GM19467 (cell line): ENCODE results near the gene SLC6A19.
"Not testable (repeated sequence)": the region's sequence is repeated elsewhere in the genome, so short reads cannot be mapped to it uniquely, and the experiment has no call there.

Experiments
- ATAC-seq: cut with Tn5 transposase; IDR thresholded peaks from one replicate; pipeline ENCODE4 v1.9.1; 2021; ENCODE audit warnings: mild to moderate bottlenecking, moderate library complexity; ENCODE audit not compliant: unreplicated experiment

SLC6A19 gene

DNA sequence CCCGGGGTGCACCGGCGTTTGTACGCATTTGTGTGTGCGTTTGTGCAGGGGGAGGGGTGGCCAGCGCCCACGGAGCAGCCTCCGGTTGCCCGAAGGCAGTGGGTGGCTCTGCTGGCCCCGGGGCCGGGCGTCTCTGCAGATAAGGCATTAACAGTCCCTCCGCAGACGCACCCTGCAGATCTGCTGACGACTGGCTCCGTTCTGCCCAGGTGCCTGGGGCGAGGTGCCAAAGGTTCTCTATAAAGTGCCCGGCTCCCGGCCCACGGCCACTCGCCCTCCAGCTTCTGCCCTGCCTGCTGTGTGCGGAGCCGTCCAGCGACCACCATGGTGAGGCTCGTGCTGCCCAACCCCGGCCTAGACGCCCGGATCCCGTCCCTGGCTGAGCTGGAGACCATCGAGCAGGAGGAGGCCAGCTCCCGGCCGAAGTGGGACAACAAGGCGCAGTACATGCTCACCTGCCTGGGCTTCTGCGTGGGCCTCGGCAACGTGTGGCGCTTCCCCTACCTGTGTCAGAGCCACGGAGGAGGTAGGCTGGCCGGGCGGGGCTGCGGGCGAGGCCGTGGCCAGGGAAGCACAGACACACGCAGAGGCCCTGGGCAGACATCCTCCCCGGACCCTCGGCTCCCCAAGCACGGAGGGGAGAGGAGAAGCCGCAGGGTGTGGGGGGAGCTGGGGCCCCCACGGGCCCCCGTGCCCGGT lies at the start of gene SLC6A19:
SLC6A19 (plus strand) TSS at position 269 of the 699 bp plus-strand sequence; CDS start at position 325, 56 bp downstream.
- ATAC-seq, result no peak

GRCh38 chr5:1152156-1152555 lies 49.2 kb upstream of the SLC6A19 start:
- no peak for ATAC-seq

GRCh38 chr5:1152771-1153282 lies 48.6 kb upstream of the SLC6A19 start:
- ATAC-seq, result no peak

DNA sequence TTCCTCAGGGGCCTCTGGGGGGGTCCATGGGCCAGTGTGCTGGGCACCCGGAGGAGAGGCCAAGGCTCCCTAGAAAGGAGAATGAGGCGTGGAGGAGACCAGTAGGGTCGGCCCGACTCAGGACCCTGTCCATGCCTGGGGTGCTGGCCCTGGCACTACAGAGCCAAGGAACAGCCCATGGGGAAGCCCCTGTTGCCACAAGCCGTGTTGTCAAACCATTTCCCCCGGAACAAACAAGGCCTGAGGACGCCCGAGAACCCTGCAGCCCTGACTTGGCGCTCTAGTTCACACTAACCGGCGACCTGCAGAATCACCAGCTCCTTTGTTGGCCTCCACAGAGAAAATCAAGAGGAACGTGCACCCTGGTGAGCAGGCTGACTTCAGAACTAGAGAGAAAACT lies 48.0 kb upstream of the SLC6A19 start:
- no peak for ATAC-seq

DNA sequence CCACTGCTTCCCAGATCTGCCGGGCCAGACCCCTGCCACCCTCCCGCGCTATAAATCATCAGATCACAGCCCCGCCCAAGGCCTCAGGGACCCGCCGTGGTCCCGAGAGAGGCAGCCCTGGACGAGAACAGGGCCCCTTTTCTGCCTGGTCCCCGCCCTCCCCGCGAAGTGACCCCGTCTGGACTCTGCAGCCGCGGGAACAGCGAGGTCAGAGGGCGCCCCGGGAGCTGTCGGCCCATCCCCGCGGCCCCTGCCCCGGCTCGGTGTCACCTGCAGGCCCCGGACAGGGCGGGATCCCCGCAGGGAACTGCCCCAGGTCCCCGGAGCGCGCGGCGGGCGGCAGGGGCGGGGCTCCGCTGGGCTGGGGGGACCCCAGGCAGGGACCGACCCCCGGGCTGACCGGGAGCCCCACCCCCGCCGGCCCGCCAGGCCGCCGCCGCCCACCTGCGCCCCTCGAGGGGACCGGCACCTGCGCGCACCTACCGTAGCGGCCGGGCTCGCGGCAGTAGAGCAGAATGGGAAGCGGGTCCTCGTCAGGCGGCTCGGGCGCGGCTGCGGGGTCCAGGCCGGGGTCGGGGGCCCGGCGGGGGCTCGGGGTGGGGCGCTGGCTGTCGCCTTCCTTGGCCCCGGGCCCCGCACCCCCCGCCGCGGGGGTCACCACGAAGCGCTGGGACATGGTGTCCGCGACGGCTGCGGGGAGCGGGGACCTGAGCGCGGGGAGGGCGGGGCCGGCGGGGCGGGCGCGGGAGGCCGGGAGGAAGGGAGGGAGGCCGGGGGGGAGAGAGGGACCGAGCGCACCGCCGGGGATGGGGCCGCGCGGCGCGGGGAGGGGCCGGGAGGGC lies 46.0 kb upstream of the SLC6A19 start:
- ATAC-seq, result no peak

DNA sequence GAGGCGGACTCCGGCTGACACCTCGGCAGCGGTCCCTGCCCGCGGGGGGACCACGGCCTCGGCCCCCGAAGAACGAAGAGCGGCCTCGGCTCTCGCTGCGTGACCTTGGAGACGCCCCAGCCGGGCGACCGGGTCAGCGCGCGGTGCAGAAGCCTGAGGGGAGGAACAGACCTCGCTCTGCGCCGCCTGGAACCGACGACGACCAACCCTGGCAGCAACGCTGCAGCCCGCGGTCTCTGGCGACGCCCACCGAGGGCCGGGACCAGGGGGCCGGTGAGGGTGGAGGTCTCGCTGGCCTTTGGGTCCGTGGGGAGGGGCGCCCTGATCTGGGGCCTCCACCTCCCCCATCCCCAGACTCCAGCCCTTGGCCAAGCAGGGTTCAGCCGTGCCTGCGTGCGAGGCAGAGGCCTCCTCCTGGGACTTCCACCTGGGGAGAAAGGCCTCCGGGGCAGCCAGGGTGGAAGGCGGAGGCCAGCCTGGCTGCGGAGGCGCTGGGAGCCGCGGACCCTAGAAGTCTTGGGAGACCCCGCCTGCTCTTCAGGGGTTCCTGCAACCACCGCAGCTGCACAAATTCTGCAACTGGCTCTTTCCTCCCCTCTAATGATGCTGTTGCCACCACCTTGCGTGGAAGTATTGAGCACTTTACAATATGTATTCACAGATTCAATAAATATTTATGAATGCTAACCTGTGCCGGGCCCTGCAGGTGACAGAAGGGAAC lies 45.2 kb upstream of the SLC6A19 start:
- ATAC-seq, result no peak

DNA sequence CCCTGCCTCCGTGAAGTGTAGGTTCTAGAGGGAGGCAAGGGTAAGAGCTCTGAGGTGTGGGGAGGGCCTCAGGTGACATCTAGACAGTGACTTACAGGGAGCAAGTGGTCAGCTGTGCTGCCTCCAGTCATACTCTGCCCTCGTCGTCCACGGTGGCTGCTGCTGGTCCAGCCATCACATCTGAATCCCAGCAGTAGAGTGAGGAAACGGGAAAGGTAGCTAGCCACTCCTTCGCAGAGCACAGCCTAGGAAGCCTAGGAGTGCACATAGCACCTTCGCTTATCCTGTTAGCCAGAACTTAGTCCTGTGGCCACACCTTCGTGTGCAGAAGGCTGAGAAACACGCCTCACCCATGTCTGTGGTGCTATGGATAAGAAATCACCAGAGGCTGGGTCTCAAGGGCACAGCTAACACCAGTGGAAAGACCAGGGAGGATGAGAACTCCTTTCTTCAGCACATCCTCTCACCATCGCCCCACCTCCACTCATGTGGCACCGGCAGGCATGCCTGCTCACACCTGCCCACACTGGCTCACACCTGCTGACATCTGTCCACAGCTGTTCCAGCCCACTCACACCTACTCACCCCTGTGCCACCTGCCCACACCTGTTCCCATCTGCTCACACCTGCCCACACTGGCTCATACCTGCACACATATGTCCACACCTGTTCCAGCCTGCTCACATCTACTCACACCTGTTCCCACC lies 44.5 kb upstream of the SLC6A19 start:
- ATAC-seq, result no peak

GRCh38 chr5:1157461-1157986 lies 43.9 kb upstream of the SLC6A19 start:
- not testable (repeated sequence) for ATAC-seq

DNA sequence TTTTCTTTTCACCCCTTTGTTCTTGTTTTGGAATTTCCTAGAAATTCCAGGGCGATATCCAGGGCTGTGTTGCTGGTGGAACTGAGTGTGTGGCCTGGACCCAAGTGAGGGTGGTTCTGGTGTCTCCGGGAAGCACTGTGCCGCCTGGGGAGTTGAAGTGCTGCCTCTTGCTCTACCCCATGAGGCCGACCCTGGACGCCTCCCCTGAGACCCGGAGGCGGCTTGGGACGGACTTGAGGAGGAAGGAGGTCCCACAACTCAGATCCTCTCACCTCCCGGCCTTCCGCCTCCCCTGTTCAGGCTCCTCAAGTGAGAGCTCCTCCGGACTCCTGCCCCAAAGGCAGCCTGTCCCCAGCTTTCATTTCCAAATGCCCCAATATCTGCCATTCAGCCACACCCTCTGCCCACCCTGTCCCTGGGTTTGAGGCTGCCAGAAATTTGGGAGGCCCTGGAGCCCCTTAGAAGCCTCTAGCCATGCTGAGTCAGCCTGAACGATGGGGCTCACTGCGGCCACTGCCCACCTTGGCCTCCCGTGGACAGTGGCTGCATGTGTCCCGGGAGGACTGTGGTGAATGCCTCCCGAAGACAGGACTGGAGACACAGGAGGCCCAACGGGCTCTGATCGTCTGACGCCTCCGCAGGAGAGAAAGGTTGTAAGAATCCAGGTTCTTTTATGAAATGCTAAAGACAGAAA lies 42.6 kb upstream of the SLC6A19 start:
- no peak for ATAC-seq

DNA sequence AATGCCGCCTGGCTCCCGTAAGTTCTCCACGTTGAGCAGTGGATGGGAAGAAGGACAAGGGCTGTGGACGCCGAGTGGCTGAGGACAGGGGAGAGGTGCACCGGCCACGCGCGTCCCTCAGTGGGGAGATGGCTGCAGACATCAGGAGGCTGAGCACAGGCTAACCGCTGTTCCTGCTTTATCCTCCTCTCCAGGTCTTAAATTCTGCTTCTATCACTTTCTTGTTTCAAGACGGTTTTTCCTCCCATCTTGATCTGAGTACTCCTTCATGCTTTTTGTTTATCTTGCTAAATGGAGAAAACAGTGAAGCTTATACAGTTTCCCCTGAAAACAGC lies 42.1 kb upstream of the SLC6A19 start:
- no peak for ATAC-seq

GRCh38 chr5:1159774-1160406 lies 41.5 kb upstream of the SLC6A19 start:
- ATAC-seq, result no peak

GRCh38 chr5:1161108-1161832 lies 40.1 kb upstream of the SLC6A19 start:
- no peak for ATAC-seq

GRCh38 chr5:1161833-1162229 lies 39.6 kb upstream of the SLC6A19 start:
- ATAC-seq, result no peak

- no peak for ATAC-seq
Measured at GRCh38 chr5:1162276-1162675, 39.1 kb upstream of the SLC6A19 start.

GRCh38 chr5:1162751-1163150 lies 38.6 kb upstream of the SLC6A19 start:
- ATAC-seq, result no peak

DNA sequence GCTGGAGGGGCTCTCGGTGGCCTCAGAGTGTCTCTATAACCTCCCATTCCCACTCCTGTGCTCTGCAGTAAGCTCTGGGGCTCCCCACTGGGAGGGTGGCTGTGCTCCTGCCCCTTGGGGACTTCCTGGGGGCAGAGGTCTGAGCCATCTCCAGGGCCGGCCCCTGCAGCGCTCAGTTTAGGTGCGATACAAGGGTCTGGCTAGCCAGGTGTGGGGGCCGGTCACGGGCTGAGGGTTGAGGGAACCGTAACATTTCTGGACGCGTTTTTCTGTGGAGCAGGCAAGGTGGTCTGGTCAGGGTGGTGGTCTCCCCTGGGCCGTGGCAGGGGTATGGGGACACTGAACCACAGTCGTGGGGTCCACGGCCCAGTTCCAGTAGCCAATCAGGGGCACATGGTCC lies 38.0 kb upstream of the SLC6A19 start:
- ATAC-seq, result no peak

DNA sequence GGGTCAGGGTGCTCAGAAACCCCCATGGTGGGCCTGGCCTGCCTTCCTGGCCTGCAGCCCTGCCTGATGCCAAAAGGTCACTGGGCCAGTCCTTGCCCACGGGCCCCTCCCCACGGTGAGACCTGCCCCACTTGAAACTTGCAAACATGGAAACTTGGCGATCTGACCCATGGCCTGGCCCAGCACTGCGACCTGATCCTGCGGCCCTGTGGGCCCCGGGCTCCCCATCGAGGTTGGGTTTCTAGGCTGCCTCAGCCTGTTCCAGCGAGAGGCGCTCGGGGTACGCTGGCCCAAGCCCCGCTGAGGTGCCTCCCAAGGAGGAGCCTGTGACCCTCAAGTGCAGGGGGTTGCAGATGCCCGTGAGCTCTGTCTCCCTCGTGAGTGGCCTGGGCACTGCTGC lies 37.5 kb upstream of the SLC6A19 start:
- ATAC-seq, result no peak

- ATAC-seq, result no peak
Measured at GRCh38 chr5:1164696-1165630, 36.4 kb upstream of the SLC6A19 start.
